Measurements from ENCODE around the gene PHETA1.

DNA sequence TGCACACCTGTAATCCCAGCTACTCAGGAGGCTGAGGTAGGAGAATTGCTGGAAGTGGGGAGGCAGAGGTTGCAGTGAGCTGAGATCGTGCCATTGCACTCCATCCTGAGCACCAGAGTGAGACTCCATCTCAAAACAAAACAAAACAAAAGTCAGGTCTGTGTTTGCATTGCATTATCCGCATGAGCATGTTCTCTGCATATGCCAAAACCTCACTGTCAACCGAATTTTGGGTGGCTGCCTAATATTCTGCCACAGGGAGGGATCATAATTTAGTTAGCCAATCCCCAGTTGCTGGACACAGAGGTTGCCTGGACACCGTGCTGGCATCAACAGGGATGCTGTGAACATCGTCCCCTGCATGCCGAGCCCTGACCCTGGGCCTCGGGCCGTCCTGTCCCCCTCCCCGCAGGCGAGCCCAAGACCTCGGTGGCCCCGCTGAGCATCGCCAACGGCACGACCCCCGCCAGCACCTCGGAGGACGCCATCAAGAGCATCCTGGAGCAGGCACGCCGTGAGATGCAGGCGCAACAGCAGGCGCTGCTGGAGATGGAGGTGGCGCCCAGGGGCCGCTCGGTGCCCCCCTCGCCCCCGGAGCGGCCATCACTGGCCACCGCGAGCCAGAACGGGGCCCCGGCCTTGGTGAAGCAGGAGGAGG, 49.2 kb downstream of the PHETA1 start:
- TF ChIP-seq CTCF (conservative IDR thresholded peaks at IDR 0.05 in 1 of 2, IDR thresholded peaks at IDR 0.05 in 1 of 2; ENCODE audit: extremely low read depth in 1 of 2, insufficient read depth in 1 of 2, low read depth in 1 of 2, low read length in 2 of 2) (no peak), EZH2 (IDR thresholded peaks at IDR 0.05; ENCODE audit: borderline replicate concordance, low read length) (no peak)
